NCI-H82 treated with DMSO at 0.1 percent for 48 hours (cell line): ENCODE measurements around the gene MPP2.
A peak's percentile ranks its signal among the peaks of the same experiment; 100 is the strongest.
"Not testable (repeated sequence)": the region's sequence is repeated elsewhere in the genome, so short reads cannot be mapped to it uniquely, and the experiment has no call there.

Experiments used
- DNase-seq: peaks from one replicate; lab custom pipeline; 2025; ENCODE audit not compliant: unreplicated experiment; lab: John Stamatoyannopoulos, UW

Gene MPP2

GRCh38 chr17:43907425-43907981, at the start of gene MPP2:
TSS of gene MPP2 (minus strand) at chr17:43907536. CDS start at chr17:43904460, 3,076 bp downstream.
- peak; percentile 69 for DNase-seq

- DNase-seq: no peak
These were observed 48.9 kb upstream of the MPP2 start for GRCh38 chr17:43956222-43956621.

GRCh38 chr17:43953746-43954145, 46.4 kb upstream of the MPP2 start, which contains the start of gene PYY:
TSS of gene PYY (minus strand) at chr17:43953940. CDS start at chr17:43953483, 457 bp downstream.
- DNase-seq: no peak

- DNase-seq: peak; percentile 59
These were observed 45.7 kb upstream of the MPP2 start for GRCh38 chr17:43952724-43953666.

GRCh38 chr17:43952351-43952723, 45.0 kb upstream of the MPP2 start:
- no peak for DNase-seq

- no peak for DNase-seq
These were observed 44.4 kb upstream of the MPP2 start for GRCh38 chr17:43951750-43952149.

- DNase-seq: no peak
These were observed 43.2 kb upstream of the MPP2 start for GRCh38 chr17:43950554-43950953.

- DNase-seq: no peak
These were observed 42.4 kb upstream of the MPP2 start for GRCh38 chr17:43949781-43950180.

- DNase-seq: no peak
These were observed 39.4 kb upstream of the MPP2 start for GRCh38 chr17:43946781-43947180.

- DNase-seq: no peak
These were observed 37.9 kb upstream of the MPP2 start for GRCh38 chr17:43945074-43945829.

GRCh38 chr17:43942051-43942685, 34.8 kb upstream of the MPP2 start, which contains the start of gene PPY:
TSS of gene PPY (minus strand) at chr17:43942476. CDS start at chr17:43941654, 822 bp downstream.
- no peak for DNase-seq

- peak; percentile 26 for DNase-seq
These were observed 33.3 kb upstream of the MPP2 start for GRCh38 chr17:43940630-43941029.

- no peak for DNase-seq
These were observed 32.5 kb upstream of the MPP2 start for GRCh38 chr17:43939886-43940285.

GRCh38 chr17:43939452-43939851, 32.1 kb upstream of the MPP2 start:
- not testable (repeated sequence) for DNase-seq

- no peak for DNase-seq
These were observed 31.5 kb upstream of the MPP2 start for GRCh38 chr17:43938838-43939182.

GRCh38 chr17:43936434-43936833, 29.1 kb upstream of the MPP2 start:
- DNase-seq: no peak

- DNase-seq: no peak
These were observed 28.6 kb upstream of the MPP2 start for GRCh38 chr17:43935926-43936261.

GRCh38 chr17:43935204-43935925, 28.0 kb upstream of the MPP2 start:
- no peak for DNase-seq

GRCh38 chr17:43932923-43933322, 25.6 kb upstream of the MPP2 start:
- no peak for DNase-seq

- no peak for DNase-seq
These were observed 25.0 kb upstream of the MPP2 start for GRCh38 chr17:43932357-43932756.
